Sigmoid colon (tissue), 7 donors: Measurements from ENCODE around the gene EIF1. TPM values are rescaled to one million over a fixed set of nuclear protein-coding genes. Genes with fewer than 3 reads are reported as not detected.
A peak's percentile ranks its signal among the peaks of the same experiment; 100 is the strongest.

ENCODE experiments used
- DNase-seq: peaks from one replicate; pipeline ENCODE4 v3.0.0-alpha.2; 2019
- H3K27ac ChIP-seq, 4 donors: fragments of 200-600 bp; sonication (generic); one replicate each; pipeline ENCODE4 v1.5.1; 2016 to 2019; ENCODE audit warnings: mild to moderate bottlenecking in 1 of 4
- H3K27me3 ChIP-seq, 3 donors: fragments of 200-600 bp; sonication (generic); one replicate each; pipeline ENCODE4 v1.5.1; 2019; ENCODE audit warnings: mild to moderate bottlenecking in 1 of 3
- H3K36me3 ChIP-seq, 4 donors: fragments of 200-600 bp; sonication (generic); one replicate each; pipeline ENCODE4 v1.5.1; 2016 to 2019
- H3K4me1 ChIP-seq, 4 donors: fragments of 200-600 bp; sonication (generic); one replicate each; pipeline ENCODE4 v1.5.1; 2017 to 2019
- H3K4me3 ChIP-seq, 4 donors: fragments of 200-600 bp; sonication (generic); one replicate each; pipeline ENCODE4 v1.5.1; 2017 to 2019; ENCODE audit warnings: mild to moderate bottlenecking in 2 of 4, moderate library complexity in 1 of 4
- H3K9me3 ChIP-seq, 4 donors: fragments of 200-600 bp in 3 of 4; sonication (generic) in 3 of 4; one replicate each; pipeline versions ENCODE4 v1.5.1 to v1.6.1; 2013 to 2019
- EP300 ChIP-seq, 4 donors: sonication (generic); formaldehyde crosslinking; IDR thresholded peaks; one replicate each; pipeline ENCODE4 v1.6.1; 2017; ENCODE audit warnings: antibody characterized with exemption in 4 of 4
- POLR2A ChIP-seq, 2 donors: fragments of 450-650 bp; IDR thresholded peaks; one replicate each; pipeline ENCODE4 v1.6.1; 2016; ENCODE audit warnings: antibody characterized with exemption in 2 of 2, mild to moderate bottlenecking in 2 of 2, moderate library complexity in 2 of 2
- POLR2AphosphoS5 ChIP-seq, 4 donors: sonication (generic); formaldehyde crosslinking; IDR thresholded peaks; one replicate each; pipeline ENCODE4 v1.6.1; 2017; ENCODE audit warnings: antibody characterized with exemption in 4 of 4
- WGBS, 2 donors: extraction: QIAGEN DNeasy Blood & Tissue Kit; methylation state at CpG; one replicate each; pipeline ENCODE4 v1.1.7; 2013; 5-methylcytosine and 5-hydroxymethylcytosine counted together
- intact Hi-C: fragments of 100-400 bp; cut with DNase I; formaldehyde crosslinking; loops from one replicate; pipeline ENCODE4 v1.15.1; 2023
- polyA plus RNA-seq, 3 donors: library from polyadenylated mRNA; stranded (reverse); fragments of 200-250 nt; gene quantifications; one replicate each; pipeline ENCODE4 v1.2.3, GENCODE V29; 2013
- total RNA-seq, 4 donors: library from RNA; depleted of rRNA; stranded (reverse); fragments of >200 nt; gene quantifications; one replicate each; pipeline ENCODE4 v1.1.0, GENCODE V29; 2016
- TF ChIP-seq, protein P1 (sequence below), 4 experiments: fragments of 450-650 bp in 3 of 4; fragments of 200-600 bp in 1 of 4; IDR thresholded peaks; one replicate each; pipeline ENCODE4 v1.5.1; 2016 to 2019; ENCODE audit warnings: antibody characterized with exemption in 4 of 4, mild to moderate bottlenecking in 3 of 4, moderate library complexity in 2 of 4
- donor health status: healthy with polysubstance abuse.
- donor health status: Bipolar disorder and iron deficiency.
- donor health status: healthy.

EIF1 gene
- total and polyA plus RNA-seq, 7 donors, result 246 to 572 (median 481) TPM

- Histone ChIP-seq H3K4me1 (peaks cover 0 to 19% (median 18%) of the 10 kb centered on the region in 4 donors), H3K9me3 (no peaks in the 10 kb centered on the region), H3K27ac (no peak overlapping the region), H3K4me3 (no peak overlapping the region), H3K36me3 (no peaks in the 10 kb centered on the region), H3K27me3 (peaks cover 22 to 49% (median 42%) of the 10 kb centered on the region in 3 donors)
- intact Hi-C loops, result loop anchor here (10.0 kb wide), 1 partner anchor 233 kb away; the partner anchor contains the start of gene CNP
- no peak for TF ChIP-seq POLR2AphosphoS5 (IDR thresholded peaks at IDR 0.05)
- no peak for TF ChIP-seq EP300 (IDR thresholded peaks at IDR 0.05)
- TF ChIP-seq POLR2A (IDR thresholded peaks at IDR 0.05), result no peak
- TF ChIP-seq, protein P1, sequence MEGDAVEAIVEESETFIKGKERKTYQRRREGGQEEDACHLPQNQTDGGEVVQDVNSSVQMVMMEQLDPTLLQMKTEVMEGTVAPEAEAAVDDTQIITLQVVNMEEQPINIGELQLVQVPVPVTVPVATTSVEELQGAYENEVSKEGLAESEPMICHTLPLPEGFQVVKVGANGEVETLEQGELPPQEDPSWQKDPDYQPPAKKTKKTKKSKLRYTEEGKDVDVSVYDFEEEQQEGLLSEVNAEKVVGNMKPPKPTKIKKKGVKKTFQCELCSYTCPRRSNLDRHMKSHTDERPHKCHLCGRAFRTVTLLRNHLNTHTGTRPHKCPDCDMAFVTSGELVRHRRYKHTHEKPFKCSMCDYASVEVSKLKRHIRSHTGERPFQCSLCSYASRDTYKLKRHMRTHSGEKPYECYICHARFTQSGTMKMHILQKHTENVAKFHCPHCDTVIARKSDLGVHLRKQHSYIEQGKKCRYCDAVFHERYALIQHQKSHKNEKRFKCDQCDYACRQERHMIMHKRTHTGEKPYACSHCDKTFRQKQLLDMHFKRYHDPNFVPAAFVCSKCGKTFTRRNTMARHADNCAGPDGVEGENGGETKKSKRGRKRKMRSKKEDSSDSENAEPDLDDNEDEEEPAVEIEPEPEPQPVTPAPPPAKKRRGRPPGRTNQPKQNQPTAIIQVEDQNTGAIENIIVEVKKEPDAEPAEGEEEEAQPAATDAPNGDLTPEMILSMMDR (IDR thresholded peaks at IDR 0.05), result no peak
- DNase-seq, result no peak
- WGBS, 2 donors, result 44 to 69% methylated on average over 2 to 3 of the region's 3 CpGs
Observed at GRCh38 chr17:41731836-41732235, 43.2 kb downstream of the EIF1 start.

DNA sequence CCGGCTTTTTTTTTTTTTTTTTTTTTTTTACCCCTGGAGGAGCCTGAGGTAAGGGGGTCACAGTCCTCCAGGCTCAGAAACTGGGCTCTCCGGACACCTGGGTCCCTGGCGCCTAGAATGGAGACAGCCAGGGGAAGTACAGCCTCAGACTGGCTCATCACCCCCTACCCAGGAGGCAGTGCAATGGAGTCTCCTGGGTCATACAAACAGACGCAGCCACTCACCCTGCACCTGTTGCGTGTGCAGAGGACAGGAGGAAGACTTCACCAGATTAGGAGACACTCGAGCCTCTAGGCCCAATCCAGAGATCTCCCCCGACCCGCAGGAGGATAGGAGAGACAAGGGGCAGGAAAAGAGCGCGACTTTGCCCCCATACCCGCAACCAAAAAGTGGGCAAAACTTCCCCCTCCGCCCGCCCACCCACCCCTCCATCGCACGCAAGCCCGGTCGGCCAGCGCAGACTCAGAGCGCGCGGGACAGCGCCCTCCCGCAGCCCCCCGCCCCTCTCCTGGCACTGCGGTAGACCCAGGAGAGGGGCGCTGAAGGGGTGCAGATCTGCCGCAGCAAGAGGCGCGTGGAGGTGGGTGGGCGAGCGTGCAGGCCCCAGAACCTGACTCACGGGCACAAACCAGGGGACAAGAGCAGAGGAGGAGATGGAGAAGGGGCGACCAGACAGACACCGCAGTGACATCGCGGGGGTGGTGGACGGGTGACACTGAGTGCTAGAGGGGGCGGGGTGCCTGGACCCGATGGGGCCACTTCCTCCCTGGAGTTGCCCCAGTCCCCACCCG is 44.9 kb downstream of the EIF1 start:
- Histone ChIP-seq H3K27ac (no peak overlapping the region), H3K36me3 (no peaks in the 10 kb centered on the region), H3K4me3 (peak overlapping the region; percentile 26 to 50 (median 40)), H3K9me3 (no peaks in the 10 kb centered on the region), H3K4me1 (peaks cover 0 to 23% (median 18%) of the 10 kb centered on the region in 4 donors), H3K27me3 (peaks cover 22 to 60% (median 51%) of the 10 kb centered on the region in 3 donors)
- no peak for DNase-seq
- WGBS, 2 donors, result 10 to 12% methylated on average over 40 of the region's 40 CpGs
- no peak for TF ChIP-seq EP300 (IDR thresholded peaks at IDR 0.05)
- TF ChIP-seq POLR2AphosphoS5 (IDR thresholded peaks at IDR 0.05), result no peak
- TF ChIP-seq POLR2A (IDR thresholded peaks at IDR 0.05), result no peak
- TF ChIP-seq, protein P1 (IDR thresholded peaks at IDR 0.05), result no peak
- intact Hi-C loops, result loop anchor here (10.0 kb wide), 1 partner anchor 231 kb away; the partner anchor contains the start of gene CNP

DNA sequence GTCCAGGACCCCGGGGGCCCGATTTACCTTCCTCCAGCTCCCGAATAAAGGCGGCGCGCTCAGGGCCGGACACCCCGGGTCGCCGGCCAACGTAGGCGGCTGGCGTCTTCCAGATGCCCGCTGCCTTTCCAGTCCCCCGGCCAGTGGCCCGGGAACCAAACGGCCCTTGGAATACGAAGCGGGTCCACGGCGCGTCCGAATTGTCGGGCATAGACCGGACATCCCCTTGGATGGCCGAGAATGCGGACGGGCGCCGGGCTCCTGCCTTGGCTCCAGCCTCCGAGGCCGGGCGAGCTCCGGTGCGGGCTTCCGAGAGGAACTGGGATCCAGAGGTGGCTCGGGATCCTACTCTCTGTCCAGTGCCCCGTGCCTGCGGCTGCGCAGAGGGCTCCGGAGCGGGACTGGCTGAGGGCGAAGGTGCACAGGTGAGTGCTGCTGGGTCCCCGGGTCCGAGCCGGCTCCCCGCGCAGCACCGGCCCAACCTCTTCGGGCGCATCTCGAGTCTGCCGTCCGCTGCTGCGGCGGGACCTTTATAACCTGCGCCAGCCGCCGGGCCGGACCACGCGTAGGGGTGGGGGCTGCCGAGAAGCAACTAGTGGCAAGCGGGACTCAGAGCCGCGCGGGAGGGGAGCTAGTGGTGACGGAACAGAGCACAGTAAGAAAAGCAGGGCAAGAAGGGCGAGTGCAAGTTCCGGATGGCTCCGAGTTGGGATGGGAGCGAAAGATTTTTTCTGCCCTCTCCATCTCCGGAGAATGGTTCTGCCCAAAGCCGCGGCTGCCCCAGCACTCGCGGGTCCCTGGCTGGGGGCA is 45.7 kb downstream of the EIF1 start, which contains the start of gene HAP1:
TSS of gene HAP1 (minus strand) at position 505 of the 810 bp plus-strand sequence. CDS start at position 496, 9 bp downstream.
- WGBS, 2 donors, result 1% methylated on average over 77 of the region's 77 CpGs
- no peak for DNase-seq
- peaks cover 22 to 60% (median 51%) of the 10 kb centered on the region in 3 donors for H3K27me3 ChIP-seq
- H3K4me3 ChIP-seq, result peak within 1 kb of the TSS; percentile 26 to 50 (median 40)
- peaks cover 0 to 23% (median 18%) of the 10 kb centered on the region in 4 donors for H3K4me1 ChIP-seq
- H3K27ac ChIP-seq, result no peak within 1 kb of the TSS
- peak in 3 of 4 donors; percentile 20 to 67 (median 55) for TF ChIP-seq POLR2AphosphoS5 (IDR thresholded peaks at IDR 0.05)
- no peak for TF ChIP-seq EP300 (IDR thresholded peaks at IDR 0.05)
- no peaks in the 10 kb centered on the region for H3K36me3 ChIP-seq
- intact Hi-C loops, result loop anchor here (10.0 kb wide), 1 partner anchor 230 kb away; the partner anchor contains the start of gene CNP
- H3K9me3 ChIP-seq, result no peaks in the 10 kb centered on the region

- Histone ChIP-seq H3K27me3 (peaks cover 22 to 60% (median 51%) of the 10 kb centered on the region in 3 donors), H3K4me3 (peak overlapping the region; percentile 26 to 50 (median 40)), H3K36me3 (no peaks in the 10 kb centered on the region), H3K27ac (no peak overlapping the region), H3K9me3 (no peaks in the 10 kb centered on the region), H3K4me1 (peaks cover 0 to 23% (median 18%) of the 10 kb centered on the region in 4 donors)
- 3 to 6% methylated on average over 23 of the region's 23 CpGs for WGBS, 2 donors
- TF ChIP-seq, protein P1 (IDR thresholded peaks at IDR 0.05), result no peak
- TF ChIP-seq EP300 (IDR thresholded peaks at IDR 0.05) (no peak), POLR2A (IDR thresholded peaks at IDR 0.05) (no peak), POLR2AphosphoS5 (IDR thresholded peaks at IDR 0.05) (no peak)
- intact Hi-C loops, result loop anchor here (10.0 kb wide), 1 partner anchor 230 kb away; the partner anchor contains the start of gene CNP
- DNase-seq, result no peak
Observed at GRCh38 chr17:41734949-41735313, 46.2 kb downstream of the EIF1 start.
